Measurements from ENCODE around the gene CDH2.

The CDH2 gene

DNA sequence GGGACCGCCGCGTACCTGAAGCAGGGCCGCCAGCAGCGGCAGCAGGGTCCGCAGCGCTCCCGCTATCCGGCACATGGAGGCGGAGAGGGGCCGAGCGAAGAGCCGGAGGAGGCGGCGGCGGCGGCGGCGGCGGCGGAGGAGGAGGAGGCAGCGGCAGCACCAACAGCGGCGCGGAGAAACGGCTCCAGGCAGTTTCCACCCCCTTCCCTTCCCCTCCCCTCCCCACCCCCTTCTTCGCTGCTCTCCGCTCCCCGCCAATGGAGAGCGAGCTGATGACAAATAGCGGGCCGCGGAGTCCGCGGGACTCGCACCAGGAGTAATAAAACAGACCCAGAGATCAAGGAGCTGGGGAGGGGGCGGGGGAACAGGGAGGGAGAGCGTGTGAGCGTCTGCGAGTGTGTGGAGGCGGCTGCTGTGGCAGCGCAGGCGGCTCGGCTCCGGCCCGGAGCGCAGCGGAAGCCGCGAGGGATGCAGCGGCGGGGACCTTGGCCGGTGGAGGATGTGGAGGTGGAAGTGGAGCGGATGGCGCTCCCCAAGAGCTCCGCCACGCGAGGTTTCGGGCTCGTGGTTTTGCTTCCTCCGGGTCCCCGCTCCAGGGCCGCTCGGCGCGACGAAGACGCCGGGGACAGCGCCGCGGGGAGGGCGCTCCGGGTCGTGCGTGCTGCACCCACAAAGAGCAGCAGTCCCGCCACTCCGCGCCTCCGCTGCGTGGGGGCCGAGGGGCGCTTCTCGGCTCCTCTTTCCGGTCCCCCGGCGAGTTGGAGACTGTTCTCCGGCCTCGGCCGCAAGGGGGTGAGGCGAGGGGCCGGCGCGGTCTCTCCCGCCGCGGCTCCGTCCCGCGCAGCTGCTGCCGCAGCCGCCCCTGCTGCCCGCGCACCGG lies at the start of gene CDH2:
CDH2 (minus strand) TSS at position 183 of the 880 bp plus-strand sequence; CDS start at position 75, 108 bp downstream.
- peak; percentile 88 for DNase-seq

DNA sequence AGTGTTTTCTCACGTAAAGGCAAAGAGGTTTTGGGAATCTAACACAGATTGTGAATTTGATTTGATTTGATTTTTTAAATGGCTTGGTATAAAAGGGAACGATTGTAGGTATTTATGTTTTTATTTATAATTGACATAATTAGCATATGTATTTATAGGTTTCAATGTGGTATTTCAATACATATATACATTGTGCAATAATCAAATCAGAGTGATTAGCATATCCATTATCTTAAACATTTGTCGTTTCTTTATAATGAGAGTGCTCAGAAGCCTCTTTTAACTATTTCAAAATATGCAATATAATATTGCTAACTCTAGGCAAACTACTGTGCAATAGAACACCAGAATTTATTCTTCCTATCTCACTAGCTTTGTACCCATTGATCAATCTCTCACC lies 35.1 kb upstream of the CDH2 start:
- no peak for DNase-seq

DNA sequence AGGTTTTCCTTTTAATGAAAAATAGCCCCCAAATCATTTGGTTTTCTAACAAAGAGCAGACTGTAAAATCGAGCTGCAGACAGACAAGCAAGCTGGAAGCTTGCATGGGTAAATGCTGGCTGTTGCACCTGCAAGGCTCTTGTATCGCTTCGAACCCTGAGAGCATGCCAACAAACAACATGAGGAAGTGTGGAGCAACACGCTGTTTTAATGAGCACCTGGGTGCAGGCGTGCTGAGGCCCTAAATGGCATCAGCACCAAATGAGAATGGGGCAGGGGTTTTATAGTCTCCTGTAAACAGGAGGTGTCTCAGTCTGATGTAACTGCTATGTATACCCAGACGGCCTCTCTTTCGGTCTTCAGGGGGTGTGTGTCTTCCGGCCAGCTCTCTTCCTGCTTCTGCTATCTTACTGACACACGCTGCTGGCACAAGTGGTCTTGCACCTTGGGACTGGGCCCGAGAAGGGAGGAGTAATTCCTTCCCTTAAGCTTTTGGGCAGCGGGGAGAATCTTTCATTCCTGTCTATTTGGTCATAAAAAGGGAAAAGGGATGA lies 31.9 kb upstream of the CDH2 start:
- DNase-seq: no peak

DNA sequence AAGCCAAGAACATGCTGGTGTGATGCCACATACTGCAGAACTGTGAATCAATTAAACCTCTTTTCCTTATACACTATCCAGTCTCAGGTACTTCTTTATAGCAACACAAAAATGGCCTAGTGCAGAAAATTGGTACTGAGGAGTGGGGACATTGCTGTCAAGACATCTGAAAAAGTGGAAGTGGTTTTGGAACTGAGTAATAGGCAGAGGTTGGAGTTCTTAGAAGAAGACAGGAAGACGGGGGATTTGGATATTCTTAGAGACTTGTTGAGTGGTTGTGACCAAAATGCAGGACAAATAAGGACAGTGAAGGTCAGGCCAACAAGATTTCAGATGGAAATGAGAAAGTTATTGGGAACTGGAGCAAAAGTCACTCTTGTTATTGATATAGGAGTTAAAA lies 31.3 kb upstream of the CDH2 start:
- DNase-seq: no peak

DNA sequence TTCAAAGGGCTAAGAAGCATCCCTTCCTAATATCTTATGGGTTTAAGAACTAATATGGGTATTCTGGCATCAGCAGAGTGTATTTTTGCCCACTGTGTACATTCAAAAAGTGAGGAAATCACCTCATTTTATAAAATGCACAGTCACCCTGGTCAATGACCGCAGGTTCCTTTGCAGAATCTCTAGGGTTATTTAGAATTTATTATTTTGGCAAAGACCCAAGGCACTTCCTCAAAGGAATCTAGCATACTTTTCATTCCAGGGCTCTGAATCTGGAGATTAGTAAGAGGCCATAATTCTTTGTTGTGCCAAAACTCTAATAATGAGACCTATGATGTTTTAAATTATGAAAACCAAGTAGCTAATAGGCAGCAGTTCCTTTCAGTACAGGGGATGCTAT lies 27.2 kb upstream of the CDH2 start:
- DNase-seq: no peak

DNA sequence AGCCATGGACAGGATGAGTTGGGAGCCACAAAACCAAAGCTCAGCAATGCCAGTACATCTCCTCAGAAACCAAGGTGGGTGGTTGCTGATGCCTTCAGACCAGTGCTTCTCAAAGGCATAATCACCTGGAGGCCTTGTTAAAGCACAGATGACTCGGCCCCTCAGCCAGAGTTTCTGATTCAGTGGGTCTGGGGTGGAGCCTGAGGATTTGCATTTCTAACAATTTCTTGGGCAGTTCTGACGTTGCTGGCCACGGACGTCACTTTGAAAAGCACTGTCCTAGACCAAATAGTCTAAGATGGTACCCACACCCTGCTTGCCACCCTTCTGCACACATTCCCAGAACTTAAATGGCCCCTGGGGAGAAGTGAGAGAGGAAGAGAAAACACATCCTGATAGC lies 24.1 kb upstream of the CDH2 start:
- no peak for DNase-seq

DNA sequence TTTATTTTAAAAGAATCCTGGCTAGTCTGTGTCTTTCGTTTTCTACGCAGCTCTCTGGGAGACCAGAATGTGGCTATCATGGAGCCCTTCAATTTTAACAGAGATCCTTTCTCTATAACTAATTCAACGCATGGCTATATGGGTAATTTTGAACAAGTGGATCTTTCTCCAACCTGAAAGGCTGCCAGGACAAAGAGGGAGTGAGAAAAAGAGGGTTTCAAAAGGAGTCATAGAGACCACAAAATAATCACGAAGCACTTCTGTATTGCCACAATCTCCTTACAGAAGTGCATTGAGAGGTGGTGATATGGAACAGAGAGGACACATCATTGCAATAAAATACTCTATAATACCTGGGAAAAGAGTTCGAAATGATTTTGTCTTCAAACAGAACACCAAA lies 21.7 kb upstream of the CDH2 start:
- no peak for DNase-seq

DNA sequence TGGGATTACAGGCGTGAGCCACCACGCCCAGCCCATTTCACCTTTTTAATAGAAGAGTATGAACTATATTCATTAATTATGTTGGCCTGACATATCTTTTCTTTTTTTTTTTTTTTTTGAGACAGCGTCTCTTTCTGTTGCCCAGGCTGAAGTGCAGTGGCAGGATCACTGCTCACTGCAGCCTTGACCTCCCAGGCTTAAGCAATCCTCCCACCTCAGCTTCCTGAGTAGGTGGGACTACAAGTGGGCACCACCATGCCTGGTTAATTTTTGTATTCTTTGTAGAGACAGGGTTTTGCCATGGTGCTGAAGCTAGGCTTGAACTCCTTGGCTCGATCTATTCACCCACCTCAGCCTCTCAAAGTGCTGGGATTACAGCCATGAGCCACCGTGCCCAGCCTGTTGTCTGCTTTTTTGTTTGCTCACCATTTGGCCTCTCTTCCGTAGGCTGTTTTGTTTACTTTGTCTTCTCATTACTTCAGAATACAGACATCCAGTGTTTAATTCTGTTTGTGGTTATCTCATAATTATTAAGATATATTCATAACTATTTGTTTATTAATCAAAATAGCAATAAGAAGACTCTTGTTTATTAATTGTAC lies 16.3 kb upstream of the CDH2 start:
- no peak for DNase-seq

DNA sequence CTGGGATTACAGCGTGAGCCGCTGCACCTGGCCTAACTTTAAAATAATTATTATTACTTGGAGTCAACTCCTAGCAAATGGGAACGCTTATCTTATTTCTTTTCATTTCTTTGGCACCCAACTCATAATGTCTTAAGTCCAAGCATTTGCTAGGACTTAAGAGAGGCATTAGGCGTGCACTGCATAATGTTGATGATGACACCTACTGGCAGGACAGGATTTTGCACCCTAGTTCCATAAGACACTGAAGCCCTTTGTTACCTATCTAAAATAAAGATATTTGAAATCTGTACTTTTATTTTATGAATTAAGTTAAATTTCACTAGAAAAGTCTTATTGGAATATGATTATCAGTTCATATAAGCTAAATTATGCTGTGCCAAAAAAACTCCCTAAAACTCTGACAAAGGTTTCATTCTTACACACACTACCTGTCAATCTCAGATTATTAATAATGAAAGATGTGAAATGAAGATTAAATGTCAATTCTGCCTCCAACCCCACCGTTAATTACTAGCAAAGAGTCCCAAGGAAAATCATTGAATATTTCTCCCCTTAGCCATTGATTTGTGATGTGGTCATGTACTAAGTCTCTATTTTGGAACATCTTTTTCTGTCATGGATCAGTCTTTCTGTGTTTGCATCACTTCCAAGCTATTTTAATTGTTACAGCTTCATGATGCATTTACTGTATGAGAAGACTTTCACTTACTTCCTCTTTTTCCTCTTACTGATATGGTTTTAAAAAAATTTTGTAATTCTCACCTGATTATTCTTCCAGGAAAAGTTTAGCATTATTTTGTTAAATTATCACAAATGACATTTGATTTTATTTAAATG lies 12.7 kb upstream of the CDH2 start:
- no peak for DNase-seq

DNA sequence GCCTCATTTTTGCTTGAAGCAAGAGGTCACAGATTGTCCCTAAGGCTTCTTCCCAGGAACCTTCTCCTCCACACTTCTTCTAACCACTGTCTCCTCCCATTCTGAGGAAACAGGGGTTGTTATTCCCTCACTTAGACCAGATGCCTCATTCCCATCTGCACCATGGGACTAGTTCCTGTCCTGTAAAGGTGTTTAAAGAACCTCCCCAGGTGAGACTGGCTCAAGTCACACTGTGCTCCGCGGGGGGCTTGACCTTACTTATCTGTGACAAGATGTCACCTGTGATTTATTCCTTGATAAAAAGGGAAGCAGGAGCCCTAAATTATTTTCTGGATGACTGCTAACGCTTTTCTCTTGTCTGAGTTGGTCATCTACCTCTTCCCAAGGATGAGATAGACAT lies 8.2 kb upstream of the CDH2 start:
- no peak for DNase-seq

DNA sequence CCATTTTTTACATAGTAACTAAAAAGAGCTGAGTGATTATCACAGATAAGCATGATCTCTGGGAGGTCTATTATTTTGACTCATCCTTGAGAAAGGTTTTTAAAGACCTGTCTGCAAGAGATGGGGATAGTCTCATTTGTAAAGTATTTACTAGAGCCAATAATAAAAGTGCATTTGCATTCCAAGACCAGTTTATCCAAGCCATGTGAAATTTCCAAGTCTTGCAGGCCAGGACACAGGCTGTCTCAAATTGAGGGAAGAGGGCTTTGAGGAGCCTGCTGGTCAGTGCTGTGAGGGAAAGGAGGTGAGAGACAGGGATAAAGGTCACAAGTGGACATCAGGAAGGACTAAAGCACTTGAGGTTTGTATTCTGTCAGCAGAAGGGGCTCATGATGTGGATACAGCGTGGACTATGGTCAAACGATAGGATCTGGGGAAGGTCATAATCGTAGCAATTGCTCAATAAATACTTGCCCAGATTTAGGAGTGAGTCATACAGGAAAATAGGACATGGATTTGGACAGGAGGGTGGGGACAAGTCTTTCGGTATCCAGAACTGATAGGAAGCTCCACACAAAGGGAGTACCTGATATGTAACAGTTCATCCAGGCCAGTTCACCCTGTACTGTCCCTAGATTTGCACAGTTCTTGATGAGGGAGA lies 6.6 kb upstream of the CDH2 start:
- no peak for DNase-seq

DNA sequence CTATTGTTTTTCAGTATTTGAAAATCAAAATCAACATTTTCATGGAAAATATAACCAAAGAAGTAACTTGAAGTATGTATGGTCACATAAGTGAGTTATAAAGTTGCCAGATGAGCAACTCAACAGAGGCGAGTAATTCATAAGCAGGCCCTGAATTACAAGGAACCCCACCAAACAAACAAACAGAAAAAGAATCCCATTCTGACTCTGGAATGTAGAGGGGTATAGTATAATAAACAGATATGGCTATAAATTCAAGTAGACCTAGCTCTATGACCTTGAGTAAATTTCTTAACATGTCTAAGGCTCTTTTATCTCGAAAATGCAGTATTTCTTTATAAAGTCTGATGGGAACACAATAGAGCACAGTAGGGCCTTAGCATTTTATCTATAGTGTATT lies 4.7 kb upstream of the CDH2 start:
- no peak for DNase-seq

DNA sequence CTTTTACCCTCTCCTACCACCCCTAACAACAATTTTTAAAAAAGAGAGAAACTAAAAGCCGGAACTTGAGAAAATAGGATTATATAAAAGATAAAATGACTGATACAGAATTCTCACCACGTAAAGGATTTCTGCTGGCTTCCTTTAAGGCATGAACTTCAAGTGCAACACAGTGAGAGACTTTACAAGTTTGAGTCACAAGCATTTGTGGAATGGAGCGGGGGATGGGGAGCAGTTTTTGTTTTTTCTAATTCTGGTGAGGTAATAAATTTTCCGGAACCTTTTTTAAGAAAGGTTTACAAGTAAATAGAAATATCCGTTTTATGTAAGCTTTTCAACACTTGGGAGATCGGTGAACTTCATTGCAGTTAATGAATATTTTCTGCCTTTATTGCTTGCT lies 1.8 kb upstream of the CDH2 start:
- no peak for DNase-seq

DNA sequence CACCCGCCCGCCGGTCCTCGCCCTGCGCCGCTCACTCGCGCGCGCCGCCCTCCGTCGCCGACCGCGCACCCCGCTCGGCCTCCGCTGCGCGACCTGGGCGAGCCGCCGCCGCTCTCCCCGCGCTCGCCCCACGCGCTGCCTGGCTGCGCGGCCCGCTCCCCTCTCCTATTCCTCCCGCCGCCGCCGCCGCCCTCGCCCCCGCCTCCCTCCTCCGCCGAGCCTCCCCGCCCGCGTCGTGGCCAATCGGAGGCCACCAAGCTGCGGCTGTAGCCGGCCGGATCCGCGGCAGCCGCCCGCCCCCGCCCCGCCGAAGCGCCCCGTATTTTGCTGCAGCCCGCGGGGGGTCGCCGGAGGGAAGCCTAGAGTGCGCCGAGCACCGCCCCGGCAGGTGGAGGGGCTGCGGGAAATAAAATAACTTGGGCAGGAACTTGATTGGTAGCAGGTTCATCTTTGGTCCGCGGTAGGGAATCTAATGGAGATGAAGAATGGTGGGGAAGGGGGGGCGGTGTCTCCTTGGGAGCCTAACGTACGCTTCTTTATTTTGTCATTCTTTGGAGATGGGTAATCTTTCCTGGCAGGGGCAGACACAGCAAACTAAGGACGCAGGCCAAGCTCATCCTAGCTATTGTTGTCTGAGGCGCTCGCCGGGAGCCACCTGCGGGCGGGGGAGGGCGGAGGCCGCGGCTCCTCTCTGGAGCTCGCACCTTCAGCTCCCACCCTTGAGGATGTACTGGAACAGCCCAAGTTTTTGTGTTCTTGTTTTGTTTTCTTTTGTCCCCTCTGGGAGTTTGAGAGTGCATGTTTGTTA lies 1.1 kb upstream of the CDH2 start:
- DNase-seq: peak; percentile 79

DNA sequence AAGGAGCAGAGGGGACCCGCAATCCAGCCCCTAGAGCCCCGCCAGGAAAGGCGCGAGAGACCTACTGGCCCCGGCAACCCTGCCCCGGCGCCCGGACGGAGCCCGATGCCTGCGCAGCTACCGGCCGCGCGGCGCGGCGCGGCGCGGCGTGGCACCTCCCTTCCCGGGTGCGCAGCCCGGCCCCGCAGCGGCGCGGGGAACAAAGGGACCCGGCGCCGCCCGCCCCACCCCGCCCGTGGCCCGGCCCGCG lies 307 bp downstream of the CDH2 start:
- no peak for DNase-seq

DNA sequence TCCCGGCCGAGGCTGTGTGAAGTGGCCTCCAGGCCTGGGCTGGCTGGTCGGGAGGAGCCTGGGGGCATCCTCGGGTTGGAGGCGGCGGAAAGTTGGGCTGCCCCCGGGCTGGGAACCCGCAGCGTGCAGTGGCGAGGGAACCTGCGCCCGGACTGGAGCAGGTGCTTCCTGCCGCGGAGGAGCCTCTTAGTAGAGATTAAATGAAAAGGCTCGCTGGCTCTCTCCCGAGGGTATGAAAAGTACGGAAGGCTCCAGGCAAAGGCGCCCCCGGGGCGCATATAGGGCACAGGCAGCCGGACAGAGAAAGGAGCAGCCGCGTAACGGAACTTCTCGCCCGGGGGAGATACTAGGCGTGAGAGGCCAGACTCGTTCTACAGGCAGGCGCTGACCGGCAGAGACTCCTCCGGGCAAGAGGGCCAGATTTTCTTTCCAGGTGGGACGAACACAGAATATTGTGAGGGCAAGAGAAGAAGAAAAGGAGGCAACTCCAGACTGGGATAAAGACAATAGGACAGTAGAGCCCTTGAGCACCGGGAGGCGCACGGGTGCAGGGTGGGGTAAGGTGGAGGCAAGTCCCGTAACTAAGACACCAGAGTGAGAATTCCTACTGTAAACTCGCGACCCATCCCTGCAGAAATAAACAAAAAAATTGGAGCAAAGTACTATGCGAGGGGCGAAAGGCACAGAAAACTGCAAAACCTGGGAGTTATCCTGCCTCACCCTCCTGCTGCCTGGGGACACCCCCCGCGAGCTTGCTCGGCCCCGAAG lies 816 bp downstream of the CDH2 start:
- peak; percentile 30 for DNase-seq

DNA sequence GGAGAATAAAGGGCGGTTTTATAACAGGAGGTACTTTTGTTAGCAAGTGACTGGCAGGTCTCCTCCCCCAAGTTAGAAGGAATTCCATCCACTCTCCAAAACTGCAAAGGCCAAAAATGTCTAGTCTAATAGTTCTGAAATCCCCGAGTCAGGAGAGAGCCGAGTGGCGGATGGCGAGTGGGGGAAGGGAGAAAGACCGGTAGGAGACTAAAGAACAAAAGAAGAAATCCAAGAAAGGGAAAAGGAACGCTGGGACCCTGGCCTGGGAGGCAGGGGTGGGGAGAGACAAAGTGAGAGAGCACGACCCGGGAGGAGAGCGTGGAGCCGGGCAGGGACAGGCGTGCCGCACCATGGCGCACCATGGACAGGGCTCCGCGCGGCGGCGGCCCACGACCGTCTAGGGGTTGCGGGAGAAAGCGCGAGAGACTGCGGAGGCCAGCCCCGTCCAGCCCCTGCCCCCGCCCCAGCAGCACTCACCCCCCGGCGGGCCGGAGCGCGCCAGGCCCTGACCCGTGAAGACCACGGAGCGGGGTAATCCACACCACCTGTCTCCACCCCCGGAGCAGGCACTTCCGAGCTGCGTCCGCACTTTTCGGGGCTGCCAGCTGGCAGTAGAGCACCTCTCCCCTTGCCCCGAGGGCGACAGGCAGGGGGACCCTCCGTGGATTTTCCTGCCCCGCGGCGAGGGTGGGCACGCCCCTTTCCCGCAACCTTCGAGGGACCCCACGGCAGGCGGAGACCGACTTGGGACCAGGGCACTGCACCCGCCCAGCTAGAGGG lies 1.6 kb downstream of the CDH2 start:
- peak; percentile 68 for DNase-seq

DNA sequence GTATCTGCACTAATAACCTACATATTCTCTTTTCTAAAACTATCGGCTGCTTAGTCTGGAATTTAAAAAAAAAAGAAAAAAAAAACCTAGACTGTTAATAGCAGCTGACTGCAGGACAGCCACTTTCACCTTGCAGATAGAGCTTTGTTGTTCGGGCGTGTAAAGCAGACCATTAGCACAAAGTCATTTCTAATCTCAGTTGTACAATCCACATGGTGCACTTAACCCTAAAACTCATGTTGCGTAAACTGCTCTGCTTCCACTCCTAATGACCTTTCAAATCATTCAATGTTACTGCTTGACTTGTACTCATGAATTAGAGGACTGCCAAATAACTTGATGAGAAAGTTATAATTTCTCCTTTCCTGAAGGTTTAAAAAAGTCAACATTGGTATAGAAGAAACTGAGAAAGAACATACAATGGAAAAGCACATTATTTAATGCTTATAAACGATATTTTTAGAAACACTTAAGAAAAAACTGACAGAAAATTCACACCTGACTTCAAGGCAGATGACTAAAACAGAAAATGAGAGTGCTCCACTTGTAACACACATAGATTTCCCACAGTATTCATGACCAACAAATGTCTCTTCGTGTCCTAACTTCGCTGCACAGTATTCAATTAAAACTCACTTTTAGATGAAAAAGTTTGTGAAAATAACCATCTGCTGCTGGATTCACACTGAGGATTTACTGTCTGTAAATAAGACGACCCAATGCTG lies 2.6 kb downstream of the CDH2 start:
- DNase-seq: no peak

DNA sequence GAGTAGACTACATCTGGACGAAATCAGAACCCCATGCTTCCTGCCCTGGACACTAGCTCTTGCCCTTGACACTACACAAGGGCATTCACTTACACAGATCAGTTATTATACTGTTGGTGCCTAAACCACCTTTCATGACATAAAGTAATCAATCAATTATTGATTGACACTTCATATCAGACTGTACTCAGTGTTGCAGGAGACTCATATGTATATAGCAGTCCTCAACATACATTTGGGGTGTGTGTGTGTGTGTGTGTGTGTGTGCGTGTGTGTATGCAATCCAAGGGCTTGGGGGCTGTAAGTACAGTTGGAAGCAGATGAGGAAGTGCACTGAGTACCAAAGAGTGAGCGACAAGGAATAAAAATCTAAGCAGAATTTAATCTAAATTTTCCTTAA lies 5.1 kb downstream of the CDH2 start:
- no peak for DNase-seq

DNA sequence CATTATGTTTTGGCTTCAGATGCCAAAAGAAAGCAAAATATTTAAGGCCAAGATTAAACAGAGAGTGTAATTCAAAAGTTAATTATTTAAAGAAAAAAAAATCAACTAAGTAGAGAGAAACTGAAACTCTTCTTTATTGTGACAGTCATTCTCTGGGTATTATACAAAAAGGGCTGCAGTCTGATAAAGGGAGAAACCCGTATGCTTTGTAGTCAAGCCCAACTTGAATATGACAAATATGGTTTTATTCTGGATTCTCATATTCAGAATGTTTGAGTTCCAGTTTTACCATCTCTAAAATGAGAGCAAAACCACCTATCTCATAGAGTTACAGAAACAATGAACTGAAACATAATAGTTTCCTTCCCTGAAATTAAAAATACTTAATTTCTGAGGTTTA lies 8.2 kb downstream of the CDH2 start:
- no peak for DNase-seq
